HFF-Myc (cell line): Measurements from ENCODE around the gene SFMBT2.
"Not testable (repeated sequence)": the region's sequence is repeated elsewhere in the genome, so short reads cannot be mapped to it uniquely, and the experiment has no call there.

Experiments used
- DNase-seq: peaks from one replicate; pipeline ENCODE4 v3.0.0-alpha.2; 2011; ENCODE audit warnings: low read depth; ENCODE audit errors: extremely low read depth
- H3K4me3 ChIP-seq: replicated peaks from 2 replicates; pipeline ENCODE4 v1.5.1; 2011; ENCODE audit warnings: low read depth, mild to moderate bottlenecking, control low read depth, low read length
- TF ChIP-seq, protein P1 (sequence below): IDR thresholded peaks from 2 replicates; pipeline ENCODE4 v1.5.1; 2012; ENCODE audit warnings: mild to moderate bottlenecking, low read depth, low read length, control low read depth; ENCODE audit errors: missing control alignments

The SFMBT2 gene

DNA sequence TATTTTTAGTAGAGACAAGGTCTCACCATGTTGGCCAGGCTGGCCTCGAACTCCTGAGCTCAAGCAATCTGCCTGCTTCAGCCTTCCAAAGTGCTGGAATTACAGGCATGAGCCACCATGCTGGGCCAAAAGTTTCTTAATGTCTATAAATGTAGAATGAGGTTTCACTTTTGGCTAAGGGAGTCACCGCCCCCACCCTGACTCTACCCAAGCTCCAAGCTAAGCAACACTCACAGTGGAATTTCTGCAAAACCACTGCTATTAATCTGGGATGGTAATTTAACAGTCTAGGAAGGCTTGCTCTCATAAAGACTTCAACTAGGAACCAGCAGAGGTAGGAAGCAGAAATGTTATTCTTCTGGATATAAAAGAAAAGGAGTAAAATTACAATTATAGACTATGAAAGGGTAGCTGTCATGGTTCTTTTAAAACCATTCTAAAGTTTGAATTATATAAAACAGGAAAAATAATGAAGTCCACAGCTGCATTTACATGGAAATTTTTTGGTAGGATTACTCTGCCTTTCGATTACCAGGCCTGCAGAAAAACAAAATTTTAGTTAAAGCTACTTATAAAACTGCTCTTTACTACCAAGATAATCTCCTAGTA, 211.6 kb downstream of the SFMBT2 start:
- TF ChIP-seq, protein P1, sequence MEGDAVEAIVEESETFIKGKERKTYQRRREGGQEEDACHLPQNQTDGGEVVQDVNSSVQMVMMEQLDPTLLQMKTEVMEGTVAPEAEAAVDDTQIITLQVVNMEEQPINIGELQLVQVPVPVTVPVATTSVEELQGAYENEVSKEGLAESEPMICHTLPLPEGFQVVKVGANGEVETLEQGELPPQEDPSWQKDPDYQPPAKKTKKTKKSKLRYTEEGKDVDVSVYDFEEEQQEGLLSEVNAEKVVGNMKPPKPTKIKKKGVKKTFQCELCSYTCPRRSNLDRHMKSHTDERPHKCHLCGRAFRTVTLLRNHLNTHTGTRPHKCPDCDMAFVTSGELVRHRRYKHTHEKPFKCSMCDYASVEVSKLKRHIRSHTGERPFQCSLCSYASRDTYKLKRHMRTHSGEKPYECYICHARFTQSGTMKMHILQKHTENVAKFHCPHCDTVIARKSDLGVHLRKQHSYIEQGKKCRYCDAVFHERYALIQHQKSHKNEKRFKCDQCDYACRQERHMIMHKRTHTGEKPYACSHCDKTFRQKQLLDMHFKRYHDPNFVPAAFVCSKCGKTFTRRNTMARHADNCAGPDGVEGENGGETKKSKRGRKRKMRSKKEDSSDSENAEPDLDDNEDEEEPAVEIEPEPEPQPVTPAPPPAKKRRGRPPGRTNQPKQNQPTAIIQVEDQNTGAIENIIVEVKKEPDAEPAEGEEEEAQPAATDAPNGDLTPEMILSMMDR, result no peak
- no peak overlapping the region for H3K4me3 ChIP-seq
- DNase-seq, result no peak

DNA sequence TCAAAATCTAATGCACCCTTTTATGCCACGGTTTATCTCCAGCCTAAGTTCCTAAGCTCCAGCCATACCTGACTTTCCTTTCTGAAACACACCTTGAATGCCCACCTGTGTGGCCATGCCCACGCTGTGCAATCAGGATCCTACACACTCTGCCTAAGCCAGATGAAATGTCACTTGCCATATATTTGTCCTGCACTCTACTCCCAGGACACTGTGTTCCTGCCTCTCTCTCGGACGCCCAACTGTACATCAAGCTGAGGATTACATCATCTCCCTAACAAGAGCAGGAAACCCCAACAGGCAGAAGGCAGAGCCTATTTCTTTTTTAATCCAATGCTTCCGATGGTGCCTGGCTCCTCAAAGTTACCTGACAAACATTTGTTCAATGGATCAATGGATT, 214.6 kb downstream of the SFMBT2 start:
- TF ChIP-seq, protein P1, result no peak
- H3K4me3 ChIP-seq, result no peak overlapping the region
- DNase-seq, result no peak

GRCh38 chr10:7195118-7195517, 215.7 kb downstream of the SFMBT2 start:
- H3K4me3 ChIP-seq, result no peak overlapping the region
- TF ChIP-seq, protein P1, result no peak
- no peak for DNase-seq

DNA sequence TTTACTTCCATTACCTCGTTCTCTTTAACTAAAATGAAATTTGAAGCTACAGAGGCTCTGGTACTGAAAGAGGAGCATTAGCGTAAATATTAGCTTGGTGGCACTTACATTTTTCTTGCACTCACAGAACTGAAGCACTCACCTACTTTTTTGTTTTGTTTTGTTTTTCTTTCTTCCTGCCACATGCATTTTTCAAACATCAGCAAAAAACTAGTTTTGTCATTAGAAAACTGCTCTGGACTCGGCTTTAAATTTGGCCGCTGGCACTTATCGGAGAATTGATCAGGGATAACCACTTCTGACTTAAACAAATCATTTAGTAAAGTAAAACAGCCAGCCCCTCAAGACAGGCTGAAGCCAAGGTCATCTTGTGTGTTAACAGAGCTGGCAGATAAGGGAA, 216.3 kb downstream of the SFMBT2 start:
- TF ChIP-seq, protein P1, result no peak
- no peak overlapping the region for H3K4me3 ChIP-seq
- no peak for DNase-seq

DNA sequence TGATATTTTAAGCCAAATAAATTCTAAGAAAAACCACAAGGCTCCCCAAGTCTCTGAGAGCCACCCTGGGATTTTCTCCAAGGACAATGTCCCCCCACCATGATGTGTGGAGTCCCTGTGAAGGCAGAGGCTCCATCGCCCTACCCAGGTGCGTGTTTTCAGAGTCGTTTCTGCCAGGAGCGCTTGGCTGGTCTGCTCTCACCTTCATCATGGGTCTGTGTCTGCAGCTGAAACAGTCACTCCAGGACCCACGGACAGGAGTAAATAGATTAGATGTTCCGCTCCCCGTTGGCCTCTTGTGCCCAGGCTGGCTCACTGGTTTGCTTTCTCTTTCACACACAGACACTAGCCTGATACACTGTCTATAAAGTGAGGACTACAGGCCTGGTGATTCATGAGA, 217.5 kb downstream of the SFMBT2 start:
- no peak overlapping the region for H3K4me3 ChIP-seq
- TF ChIP-seq, protein P1, result no peak
- DNase-seq, result no peak

- DNase-seq, result no peak
- TF ChIP-seq, protein P1, result no peak
- H3K4me3 ChIP-seq, result no peak overlapping the region
Observed at GRCh38 chr10:7192831-7193361, 217.9 kb downstream of the SFMBT2 start.

GRCh38 chr10:7192061-7192460, 218.8 kb downstream of the SFMBT2 start:
- H3K4me3 ChIP-seq, result no peak overlapping the region
- DNase-seq, result no peak
- TF ChIP-seq, protein P1, result no peak

DNA sequence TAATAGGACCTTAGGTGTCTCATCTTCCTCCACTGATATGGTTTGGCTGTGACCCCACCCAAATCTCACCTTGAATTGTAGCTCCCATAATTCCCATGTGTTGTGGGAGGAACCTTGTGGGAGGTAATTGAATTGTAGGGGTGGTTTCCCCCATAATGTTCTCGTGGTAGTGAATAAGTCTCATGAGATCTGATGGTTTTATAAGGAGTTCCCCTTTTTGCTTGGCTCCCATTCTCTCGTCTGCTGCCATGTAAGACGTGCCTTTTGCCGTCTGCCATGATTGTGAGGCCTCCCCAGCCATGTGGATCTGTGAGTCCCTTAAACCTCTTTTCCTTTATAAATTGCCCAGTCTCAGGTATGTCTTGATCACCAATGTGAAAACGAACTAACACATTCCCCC, 220.1 kb downstream of the SFMBT2 start:
- DNase-seq, H3K4me3 ChIP-seq: not testable (repeated sequence)
